ENCODE results near the gene ACIN1.

The ACIN1 gene

DNA sequence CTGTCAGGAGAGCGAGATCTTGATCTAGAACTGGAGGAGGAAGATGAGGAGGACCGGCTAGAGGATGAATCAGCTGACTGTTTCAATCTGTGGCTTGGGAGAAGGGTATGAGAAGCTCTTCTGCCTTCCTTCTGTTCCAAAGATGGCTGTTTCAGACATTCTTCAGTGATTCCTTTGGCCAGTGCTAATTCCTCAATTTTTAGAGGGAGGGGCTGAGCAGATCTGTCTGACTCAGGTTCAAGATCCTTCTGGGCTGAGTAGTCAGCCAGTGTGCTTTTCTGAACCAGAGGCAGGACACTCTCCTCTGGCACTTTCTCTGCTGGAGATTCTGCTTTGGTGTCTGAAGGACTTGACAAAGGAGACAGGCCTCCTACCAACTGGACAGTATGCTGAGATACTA is 15.2 kb downstream of the ACIN1 start:
- DNase-seq (ENCODE audit: low read depth): no peak

DNA sequence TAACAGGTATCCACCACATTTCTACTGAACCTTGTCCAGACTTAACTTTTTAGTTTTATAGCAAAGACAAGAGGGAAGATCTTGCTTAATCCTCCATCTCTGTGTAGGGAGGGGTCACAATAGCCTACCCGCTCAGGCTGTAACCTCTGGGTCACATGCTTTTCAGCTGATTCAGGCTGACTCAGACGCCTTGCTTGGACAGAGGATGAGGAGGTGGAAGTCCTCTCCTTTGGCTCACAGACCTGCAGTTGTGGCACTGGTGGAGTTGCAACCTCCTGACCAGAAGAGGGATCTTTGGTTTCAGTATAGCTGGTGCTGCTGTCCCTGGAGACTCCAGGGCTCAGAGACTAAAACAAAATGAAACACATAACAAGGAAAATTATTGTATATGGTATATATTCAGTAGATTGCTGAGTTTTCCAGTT is 16.2 kb downstream of the ACIN1 start:
- peak; percentile 95 for DNase-seq (ENCODE audit: low read depth)

GRCh38 chr14:23077962-23078361 is 17.0 kb downstream of the ACIN1 start:
- no peak for DNase-seq (ENCODE audit: low read depth)

DNA sequence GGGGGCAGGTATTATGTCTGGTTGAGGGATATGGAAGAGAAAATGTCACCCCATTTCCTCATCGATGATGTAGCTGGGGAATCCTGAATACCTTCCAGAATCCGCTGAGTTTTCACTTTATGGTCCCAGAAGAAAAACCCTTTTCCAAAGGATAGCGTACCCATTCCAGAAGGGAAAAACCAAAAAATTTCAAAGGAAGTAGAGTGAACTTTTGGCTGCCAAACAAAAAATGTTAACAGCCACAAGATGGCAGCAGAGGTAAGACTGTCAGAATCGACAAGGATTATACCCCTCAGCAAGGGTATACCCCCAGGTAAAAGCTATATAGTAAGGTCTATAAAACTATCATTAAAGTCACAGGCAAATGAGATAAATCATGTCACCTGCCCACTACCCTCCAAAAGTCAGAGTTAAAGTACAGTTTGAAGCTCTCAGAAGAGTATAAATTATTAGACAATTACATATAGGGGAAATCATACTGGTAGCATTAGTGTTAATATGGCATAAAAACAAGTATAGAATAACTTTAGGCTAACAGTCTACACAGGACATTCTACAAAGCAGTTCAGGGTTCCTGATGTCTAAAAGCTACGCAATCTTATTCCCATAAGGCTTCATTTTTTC is 18.0 kb downstream of the ACIN1 start:
- no peak for DNase-seq (ENCODE audit: low read depth)

- no peak for DNase-seq (ENCODE audit: low read depth)
Measured at GRCh38 chr14:23074906-23075305, 20.0 kb downstream of the ACIN1 start.

DNA sequence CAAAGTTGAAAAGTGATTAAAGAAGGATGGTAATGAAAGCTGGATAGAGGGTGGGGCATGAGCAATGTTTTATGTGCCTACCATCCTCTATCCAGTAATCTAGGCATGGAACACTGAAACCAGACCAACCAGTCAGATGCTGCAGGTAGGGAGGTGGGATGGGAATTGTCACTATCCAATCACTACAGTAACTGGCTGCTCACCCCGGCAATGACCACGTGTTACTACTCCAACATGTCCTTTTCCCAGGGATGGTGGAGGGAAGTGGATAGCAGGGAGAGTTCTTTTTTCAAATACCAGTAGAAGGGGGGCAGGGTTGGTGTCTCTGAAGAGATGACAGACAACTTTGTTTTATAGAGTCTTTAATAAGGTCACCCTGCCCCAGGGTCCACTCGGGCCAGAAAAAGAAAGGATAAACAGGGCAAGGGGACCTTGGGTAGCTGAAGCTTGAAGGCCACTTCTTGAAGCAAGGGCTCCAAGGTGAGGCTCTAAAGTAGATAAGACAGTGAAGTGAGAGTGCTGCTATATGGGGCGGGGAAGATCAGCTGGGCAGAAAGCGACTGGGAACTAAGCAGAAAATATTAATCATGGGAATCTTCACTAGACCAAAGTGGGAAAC is 22.9 kb downstream of the ACIN1 start:
- no peak for DNase-seq (ENCODE audit: low read depth)

- peak; percentile 71 for DNase-seq (ENCODE audit: low read depth)
Measured at GRCh38 chr14:23071244-23071920, 23.6 kb downstream of the ACIN1 start.

DNA sequence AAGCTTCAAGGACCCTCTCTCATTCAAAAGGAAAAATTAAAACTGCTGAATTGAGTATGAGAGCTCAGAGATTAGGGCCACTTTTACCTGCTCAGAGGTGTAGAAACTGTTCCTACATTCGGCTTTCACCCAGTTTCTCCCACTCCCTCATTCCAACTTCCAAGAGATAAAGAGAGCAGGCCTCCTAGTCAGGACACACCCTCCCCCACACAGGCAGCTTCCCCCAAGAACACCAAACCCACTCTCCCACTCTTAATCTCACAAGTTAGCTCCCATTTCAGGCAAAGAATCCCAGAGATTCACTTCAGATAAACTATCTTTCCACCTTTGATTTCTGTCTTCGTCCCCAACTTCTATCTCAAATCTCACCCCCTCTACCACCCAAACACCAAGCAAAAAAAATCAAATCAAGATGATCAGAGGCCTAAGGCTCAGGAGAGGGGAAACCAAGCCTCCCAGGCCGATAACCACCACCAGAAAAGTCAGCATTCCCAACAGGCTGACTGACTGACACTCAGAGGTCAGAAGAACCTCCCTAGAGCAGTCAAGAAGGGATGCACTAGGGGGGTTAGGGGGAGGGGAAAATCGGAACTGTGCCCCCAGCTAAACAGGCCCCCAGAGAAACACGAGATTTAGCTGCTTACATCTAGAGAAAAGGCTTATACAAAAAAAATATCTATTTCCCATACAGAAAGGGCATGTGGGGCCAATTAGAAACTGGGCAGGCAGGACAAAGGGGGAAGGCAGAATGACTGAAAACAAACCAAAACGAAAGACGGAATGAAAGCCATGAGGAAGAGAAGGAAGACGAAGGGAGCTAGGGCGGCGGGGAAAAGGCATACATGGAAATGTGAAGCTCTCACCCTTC is 24.4 kb downstream of the ACIN1 start:
- no peak for DNase-seq (ENCODE audit: low read depth)

GRCh38 chr14:23069413-23069806 is 25.5 kb downstream of the ACIN1 start:
- DNase-seq (ENCODE audit: low read depth): no peak

DNA sequence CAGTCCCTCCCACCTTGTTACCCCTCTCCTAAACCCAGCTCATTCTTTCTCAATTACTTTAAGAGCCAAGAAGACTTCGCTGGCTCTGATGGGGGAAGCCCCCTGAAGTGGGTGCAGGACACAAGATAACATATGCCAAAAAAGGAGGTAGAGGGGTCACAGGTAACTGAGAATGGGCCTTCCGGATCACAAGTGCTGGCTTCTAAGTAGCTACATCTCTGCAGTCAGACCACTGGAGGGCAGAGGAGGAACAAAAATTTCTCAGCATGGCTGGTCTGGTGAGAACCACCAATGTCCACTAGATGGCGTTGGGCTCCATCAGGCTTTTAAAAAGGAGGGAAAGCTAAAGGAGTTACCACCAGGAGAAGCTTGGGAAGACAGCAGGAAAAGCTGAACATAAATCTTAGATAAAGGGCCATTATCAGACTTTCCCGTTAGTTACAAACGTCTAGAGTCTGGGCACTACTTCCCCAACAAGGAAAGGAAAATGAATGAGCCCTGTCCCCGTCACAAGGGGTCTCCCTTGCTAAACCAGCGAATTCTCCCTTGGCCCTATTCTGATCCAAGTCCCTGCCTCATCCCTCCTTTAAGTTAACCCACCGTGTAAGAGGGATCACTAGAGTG is 26.0 kb downstream of the ACIN1 start:
- peak; percentile 90 for DNase-seq (ENCODE audit: low read depth)

GRCh38 chr14:23067847-23068788 is 26.8 kb downstream of the ACIN1 start:
- DNase-seq (ENCODE audit: low read depth): no peak

DNA sequence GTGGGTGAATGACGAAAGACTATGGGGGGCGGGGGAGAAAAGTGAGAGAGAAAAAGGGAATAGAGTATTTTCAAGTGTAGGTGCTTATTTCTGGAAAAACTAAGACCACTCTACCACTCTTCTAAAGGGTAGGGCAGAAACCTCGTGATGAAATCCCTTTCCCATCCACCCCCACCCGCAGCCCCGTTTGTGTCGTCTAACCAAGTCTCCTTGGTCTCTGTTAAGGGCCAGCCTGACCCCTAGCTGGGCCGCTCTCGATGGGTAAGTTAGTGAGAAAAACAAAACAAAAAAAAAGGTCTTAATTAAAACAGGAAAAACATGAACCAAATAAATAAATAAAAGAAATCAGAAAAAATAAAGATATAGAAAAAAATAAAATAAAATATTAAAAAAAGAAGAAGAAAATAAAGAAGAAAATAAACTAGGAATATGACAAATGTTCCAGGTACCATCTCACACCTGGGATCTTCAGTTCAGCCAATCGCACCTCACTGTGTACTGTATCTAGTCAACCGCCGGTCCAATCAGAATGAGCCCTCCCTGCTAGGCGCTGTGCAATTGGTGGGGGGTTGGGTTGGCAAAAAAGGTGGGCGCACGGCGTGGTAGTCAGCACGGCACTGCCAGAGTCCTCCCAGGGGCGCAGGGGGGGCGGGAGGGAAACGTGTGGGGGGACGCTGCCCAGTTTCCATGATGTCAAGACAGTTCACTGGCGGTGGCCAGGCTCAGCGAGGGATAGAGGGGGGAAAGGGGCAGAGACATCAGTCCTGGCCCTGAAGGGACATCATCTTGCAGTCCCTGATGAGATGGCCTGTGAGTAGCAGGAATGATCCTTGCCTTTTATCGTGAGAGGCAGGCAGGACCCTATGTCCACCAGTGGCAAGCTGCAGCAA is 27.8 kb downstream of the ACIN1 start:
- no peak for DNase-seq (ENCODE audit: low read depth)

GRCh38 chr14:23066368-23066767 is 28.6 kb downstream of the ACIN1 start:
- DNase-seq (ENCODE audit: low read depth): no peak

DNA sequence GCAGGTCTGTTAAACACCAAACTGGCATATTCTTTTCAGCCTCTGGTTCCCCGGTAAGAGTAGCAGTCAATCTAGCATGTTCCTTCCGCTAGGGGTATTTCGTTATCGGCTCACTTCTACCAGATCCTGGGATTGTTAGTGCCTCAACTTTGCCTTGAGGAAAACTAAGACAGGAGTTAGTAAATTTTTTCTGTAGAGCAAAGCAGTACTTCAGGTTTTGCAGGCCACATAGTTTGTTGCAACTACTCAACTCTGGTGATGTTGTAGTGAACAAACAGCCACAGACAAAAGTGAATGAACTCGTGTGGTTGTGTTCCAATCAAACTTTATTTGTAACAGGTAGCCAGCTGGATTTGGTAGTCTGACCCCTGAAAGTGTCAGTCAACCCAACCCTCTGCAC is 31.3 kb downstream of the ACIN1 start:
- no peak for DNase-seq (ENCODE audit: low read depth)

DNA sequence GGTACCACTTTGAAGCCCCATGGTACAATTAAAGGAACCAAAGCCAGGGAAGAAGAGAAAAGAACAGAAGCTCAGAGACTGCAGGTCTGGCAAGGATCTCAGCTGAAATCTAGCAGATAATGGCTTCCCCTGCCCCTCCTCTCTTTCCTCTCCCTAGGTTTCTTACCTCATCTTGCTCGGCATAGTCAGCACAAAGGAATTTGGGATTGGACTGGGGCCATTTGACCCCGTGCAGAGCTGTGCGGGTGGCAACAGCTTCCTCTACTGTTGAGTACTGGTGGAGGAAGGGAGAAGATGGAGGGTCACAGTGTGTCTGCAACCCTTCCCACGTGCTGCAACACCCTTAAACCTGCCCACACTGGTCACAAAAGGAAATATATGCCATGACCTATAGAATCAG is 32.9 kb downstream of the ACIN1 start:
- DNase-seq (ENCODE audit: low read depth): peak; percentile 94

GRCh38 chr14:23060536-23061260 is 34.2 kb downstream of the ACIN1 start:
- DNase-seq (ENCODE audit: low read depth): no peak

- DNase-seq (ENCODE audit: low read depth): no peak
Measured at GRCh38 chr14:23058654-23059504, 36.1 kb downstream of the ACIN1 start.
